Transverse colon (tissue), 4 donors: ENCODE results near the gene SALL1. TPM values are rescaled to one million over a fixed set of nuclear protein-coding genes. Genes with fewer than 3 reads are reported as not detected.

Source experiments
- DNase-seq: peaks from one replicate; pipeline ENCODE4 v3.0.0-alpha.2; 2019
- H3K27ac ChIP-seq, 4 donors: fragments of 200-600 bp; sonication (generic); 2 replicates each; pipeline ENCODE4 v1.5.1; 2016 to 2018; ENCODE audit warnings: inconsistent platforms in 4 of 4
- H3K27me3 ChIP-seq: fragments of 200-600 bp; sonication (generic); 2 replicates; pipeline ENCODE4 v1.5.1; 2017; ENCODE audit warnings: inconsistent platforms
- H3K36me3 ChIP-seq, 4 donors: fragments of 200-600 bp; sonication (generic); 2 replicates each; pipeline ENCODE4 v1.5.1; 2017 to 2019; ENCODE audit warnings: inconsistent platforms in 4 of 4
- H3K4me1 ChIP-seq, 4 donors: fragments of 200-600 bp; sonication (generic); 2 replicates each; pipeline ENCODE4 v1.5.1; 2017 to 2020; ENCODE audit warnings: inconsistent platforms in 4 of 4
- H3K4me3 ChIP-seq, 4 donors: fragments of 200-600 bp; sonication (generic); 1 replicate in 1 of 4; 2 replicates in 3 of 4; pipeline versions ENCODE4 v1.5.1 to v1.6.1; 2017 to 2019; ENCODE audit warnings: inconsistent platforms in 4 of 4
- H3K9me3 ChIP-seq, 2 donors: fragments of 200-600 bp; sonication (generic); 2 replicates each; pipeline ENCODE4 v1.5.1; 2017 to 2019; ENCODE audit warnings: inconsistent platforms in 2 of 2
- CTCF ChIP-seq, 5 experiments: fragments of 200-600 bp in 3 of 5; fragments of 450-650 bp in 2 of 5; sonication (generic) in 3 of 5; IDR thresholded peaks; 1 replicate in 2 of 5; 2 replicates in 3 of 5; pipeline ENCODE4 v1.5.1; 2016 to 2017; ENCODE audit warnings: antibody characterized with exemption in 5 of 5, inconsistent platforms in 3 of 5, mild to moderate bottlenecking in 2 of 5, moderate library complexity in 1 of 5
- EP300 ChIP-seq: sonication (generic); formaldehyde crosslinking; IDR thresholded peaks from one replicate; pipeline ENCODE4 v1.6.1; 2017; ENCODE audit warnings: antibody characterized with exemption, low read depth
- POLR2A ChIP-seq: fragments of 450-650 bp; IDR thresholded peaks from one replicate; pipeline ENCODE4 v1.6.1; 2016; ENCODE audit warnings: antibody characterized with exemption, mild to moderate bottlenecking, moderate library complexity
- POLR2AphosphoS5 ChIP-seq, 3 donors: sonication (generic); formaldehyde crosslinking; IDR thresholded peaks; one replicate each; pipeline ENCODE4 v1.6.1; 2016; ENCODE audit warnings: antibody characterized with exemption in 3 of 3
- WGBS, 2 donors: methylation state at CpG; one replicate each; pipeline ENCODE4 v1.1.5; 2018; ENCODE audit warnings: low coverage in 1 of 2; 5-methylcytosine and 5-hydroxymethylcytosine counted together
- in situ Hi-C, 4 donors: fragments of 200-750 bp; cut with MboI; loops; one replicate each; pipeline versions ENCODE4 v1.15.0 to v1.15.1; 2017; ENCODE audit warnings: low sequenced_read_pairs in 3 of 4, low pct_ligation_motif_present in 1 of 4, low pct_unique_long_range_greater_than_20kb in 1 of 4
- intact Hi-C: fragments of 100-400 bp; cut with DNase I; formaldehyde crosslinking; loops from one replicate; pipeline ENCODE4 v1.15.1; 2023; ENCODE audit warnings: low total_unique reads
- total RNA-seq, 4 donors: library from RNA; depleted of rRNA; stranded (reverse); fragments of >200 nt; gene quantifications; one replicate each; pipeline ENCODE4 v1.1.0, GENCODE V29; 2016

SALL1 gene
- total RNA-seq, 4 donors from 2014 or later = 0.41 to 2.6 (median 1.6) TPM; not detected in 1

GRCh38 chr16:51109173-51109572 is 41.9 kb downstream of the SALL1 start:
- TF ChIP-seq POLR2A (no peak), CTCF (IDR thresholded peaks at IDR 0.05) (no peak), POLR2AphosphoS5 (IDR thresholded peaks at IDR 0.05) (no peak), EP300 (no peak)
- Histone ChIP-seq H3K4me1 (peaks cover 0 to 2% (median 0%) of the 10 kb centered on the region in 4 donors), H3K36me3 (no peaks in the 10 kb centered on the region), H3K27me3 (peaks cover 24% of the 10 kb centered on the region), H3K9me3 (no peaks in the 10 kb centered on the region), H3K4me3 (no peak overlapping the region), H3K27ac (no peak overlapping the region)
- DNase-seq = no peak
- in situ Hi-C loops (no loop called here), intact Hi-C loops (no loop called here)
- 90 to 93% methylated on average over 2 of the region's 2 CpGs for WGBS, 2 donors

- no peak overlapping the region for H3K4me3 ChIP-seq
- intact Hi-C loops (no loop called here), in situ Hi-C loops (no loop called here)
- DNase-seq = no peak
- no peaks in the 10 kb centered on the region for H3K9me3 ChIP-seq
- WGBS, 2 donors = 97% methylated on average over 2 of the region's 2 CpGs; no CpG with 5 or more reads in 1 of the 2 donors
- H3K36me3 ChIP-seq = no peaks in the 10 kb centered on the region
- H3K27me3 ChIP-seq = peaks cover 11% of the 10 kb centered on the region
- H3K4me1 ChIP-seq = no peaks in the 10 kb centered on the region
- no peak overlapping the region for H3K27ac ChIP-seq
- no peak for TF ChIP-seq CTCF (IDR thresholded peaks at IDR 0.05)
- no peak for TF ChIP-seq EP300
- TF ChIP-seq POLR2AphosphoS5 (IDR thresholded peaks at IDR 0.05) = no peak
- no peak for TF ChIP-seq POLR2A
Observed at GRCh38 chr16:51107742-51108141, 43.3 kb downstream of the SALL1 start.

- H3K27ac ChIP-seq = no peak overlapping the region
- H3K27me3 ChIP-seq = peaks cover 7% of the 10 kb centered on the region
- DNase-seq = no peak
- 81 to 86% methylated on average over 2 of the region's 2 CpGs for WGBS, 2 donors
- in situ Hi-C loops (no loop called here), intact Hi-C loops (no loop called here)
- no peaks in the 10 kb centered on the region for H3K9me3 ChIP-seq
- H3K4me1 ChIP-seq = no peaks in the 10 kb centered on the region
- TF ChIP-seq POLR2A (no peak), EP300 (no peak), CTCF (IDR thresholded peaks at IDR 0.05) (no peak), POLR2AphosphoS5 (IDR thresholded peaks at IDR 0.05) (no peak)
- no peak overlapping the region for H3K4me3 ChIP-seq
- H3K36me3 ChIP-seq = no peaks in the 10 kb centered on the region
Observed at GRCh38 chr16:51106535-51106934, 44.5 kb downstream of the SALL1 start.

- no peaks in the 10 kb centered on the region for H3K9me3 ChIP-seq
- in situ Hi-C loops = no loop called here
- H3K4me1 ChIP-seq = no peaks in the 10 kb centered on the region
- no peaks in the 10 kb centered on the region for H3K36me3 ChIP-seq
- no peak overlapping the region for H3K27ac ChIP-seq
- no peaks in the 10 kb centered on the region for H3K27me3 ChIP-seq
- WGBS, 2 donors = 70 to 71% methylated on average over 2 to 4 of the region's 4 CpGs
- TF ChIP-seq CTCF (IDR thresholded peaks at IDR 0.05) (no peak), POLR2AphosphoS5 (IDR thresholded peaks at IDR 0.05) (no peak), POLR2A (no peak), EP300 (no peak)
- no peak for DNase-seq
- intact Hi-C loops = no loop called here
- no peak overlapping the region for H3K4me3 ChIP-seq
Observed at GRCh38 chr16:51103590-51103989, 47.5 kb downstream of the SALL1 start.
